Activated T-cell treated with anti-CD3 and anti-CD28 coated beads for 4 hours (primary cell): Measurements from ENCODE around the gene CASKIN2.
"Not testable (repeated sequence)": the region's sequence is repeated elsewhere in the genome, so short reads cannot be mapped to it uniquely, and the experiment has no call there.

ENCODE experiments used
- DNase-seq: peaks from one replicate; pipeline ENCODE4 v3.0.0-alpha.2; 2020

The CASKIN2 gene

GRCh38 chr17:75486951-75487350, 28.4 kb downstream of the CASKIN2 start:
- DNase-seq: no peak

GRCh38 chr17:75486151-75486550, 29.2 kb downstream of the CASKIN2 start:
- DNase-seq: no peak

- DNase-seq: no peak
These were observed 29.6 kb downstream of the CASKIN2 start for GRCh38 chr17:75485688-75486087.

- no peak for DNase-seq
These were observed 33.0 kb downstream of the CASKIN2 start for GRCh38 chr17:75482098-75482942.

GRCh38 chr17:75481194-75482068, 33.9 kb downstream of the CASKIN2 start:
- no peak for DNase-seq

GRCh38 chr17:75480281-75480680, 35.1 kb downstream of the CASKIN2 start:
- no peak for DNase-seq

GRCh38 chr17:75478508-75478907, 36.8 kb downstream of the CASKIN2 start:
- no peak for DNase-seq

- not testable (repeated sequence) for DNase-seq
These were observed 37.9 kb downstream of the CASKIN2 start for GRCh38 chr17:75477490-75477862.

GRCh38 chr17:75476752-75477489, 38.4 kb downstream of the CASKIN2 start:
- no peak for DNase-seq

- no peak for DNase-seq
These were observed 39.1 kb downstream of the CASKIN2 start for GRCh38 chr17:75476271-75476671.

GRCh38 chr17:75475851-75476250, 39.5 kb downstream of the CASKIN2 start:
- DNase-seq: no peak

- DNase-seq: no peak
These were observed 40.0 kb downstream of the CASKIN2 start for GRCh38 chr17:75475144-75475835.

GRCh38 chr17:75474736-75475135, 40.6 kb downstream of the CASKIN2 start:
- DNase-seq: no peak

GRCh38 chr17:75473246-75473645, 42.1 kb downstream of the CASKIN2 start:
- DNase-seq: no peak

GRCh38 chr17:75472119-75472518, 43.2 kb downstream of the CASKIN2 start:
- DNase-seq: no peak

- DNase-seq: no peak
These were observed 44.1 kb downstream of the CASKIN2 start for GRCh38 chr17:75471207-75471606.

- no peak for DNase-seq
These were observed 46.5 kb downstream of the CASKIN2 start for GRCh38 chr17:75468779-75469373.

GRCh38 chr17:75468291-75468754, 47.0 kb downstream of the CASKIN2 start:
- no peak for DNase-seq

GRCh38 chr17:75465039-75465438, 50.3 kb downstream of the CASKIN2 start:
- no peak for DNase-seq

GRCh38 chr17:75463603-75464002, 51.7 kb downstream of the CASKIN2 start:
- no peak for DNase-seq

GRCh38 chr17:75460295-75460694, 55.0 kb downstream of the CASKIN2 start:
- DNase-seq: no peak
